Measurements from ENCODE around the gene KIAA2012. TPM values are rescaled to one million over a fixed set of nuclear protein-coding genes. Genes with fewer than 3 reads are reported as not detected.
"Not testable (repeated sequence)": the region's sequence is repeated elsewhere in the genome, so short reads cannot be mapped to it uniquely, and the experiment has no call there.

Gene KIAA2012
- total RNA-seq, 1 donor from 2014 or later: 1.3 TPM

DNA sequence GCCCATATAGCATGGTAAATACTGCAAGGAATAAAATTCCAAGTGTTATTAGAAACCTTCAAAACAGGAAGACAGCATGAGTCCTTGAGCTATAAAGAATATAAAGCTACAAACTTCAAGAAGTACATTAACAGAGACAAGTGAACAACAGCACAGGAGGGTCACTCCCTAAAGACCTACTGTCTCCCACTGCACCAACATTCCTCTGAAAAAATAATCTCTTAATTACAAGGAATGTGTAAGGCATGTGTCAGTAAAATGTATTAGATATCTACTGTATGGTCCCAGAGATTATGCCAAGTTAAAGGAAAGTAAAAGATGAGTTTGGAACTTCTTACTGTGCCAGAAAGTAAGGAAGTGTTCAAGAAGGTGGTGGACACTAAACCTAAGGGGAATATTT lies 135.5 kb downstream of the KIAA2012 start:
- Mint-ChIP-seq H3K27me3 (no peaks in the 10 kb centered on the region), H3K4me1 (ENCODE audit: unreplicated experiment) (no peaks in the 10 kb centered on the region), H3K36me3 (peaks cover 18% of the 10 kb centered on the region), H3K4me3 (no peak overlapping the region), H3K9me3 (no peaks in the 10 kb centered on the region), H3K27ac (no peak overlapping the region)
- TF ChIP-seq, protein P1, sequence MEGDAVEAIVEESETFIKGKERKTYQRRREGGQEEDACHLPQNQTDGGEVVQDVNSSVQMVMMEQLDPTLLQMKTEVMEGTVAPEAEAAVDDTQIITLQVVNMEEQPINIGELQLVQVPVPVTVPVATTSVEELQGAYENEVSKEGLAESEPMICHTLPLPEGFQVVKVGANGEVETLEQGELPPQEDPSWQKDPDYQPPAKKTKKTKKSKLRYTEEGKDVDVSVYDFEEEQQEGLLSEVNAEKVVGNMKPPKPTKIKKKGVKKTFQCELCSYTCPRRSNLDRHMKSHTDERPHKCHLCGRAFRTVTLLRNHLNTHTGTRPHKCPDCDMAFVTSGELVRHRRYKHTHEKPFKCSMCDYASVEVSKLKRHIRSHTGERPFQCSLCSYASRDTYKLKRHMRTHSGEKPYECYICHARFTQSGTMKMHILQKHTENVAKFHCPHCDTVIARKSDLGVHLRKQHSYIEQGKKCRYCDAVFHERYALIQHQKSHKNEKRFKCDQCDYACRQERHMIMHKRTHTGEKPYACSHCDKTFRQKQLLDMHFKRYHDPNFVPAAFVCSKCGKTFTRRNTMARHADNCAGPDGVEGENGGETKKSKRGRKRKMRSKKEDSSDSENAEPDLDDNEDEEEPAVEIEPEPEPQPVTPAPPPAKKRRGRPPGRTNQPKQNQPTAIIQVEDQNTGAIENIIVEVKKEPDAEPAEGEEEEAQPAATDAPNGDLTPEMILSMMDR (conservative IDR thresholded peaks at IDR 0.05): no peak
- DNase-seq (ENCODE audit: extremely low spot score, unreplicated experiment): no peak

DNA sequence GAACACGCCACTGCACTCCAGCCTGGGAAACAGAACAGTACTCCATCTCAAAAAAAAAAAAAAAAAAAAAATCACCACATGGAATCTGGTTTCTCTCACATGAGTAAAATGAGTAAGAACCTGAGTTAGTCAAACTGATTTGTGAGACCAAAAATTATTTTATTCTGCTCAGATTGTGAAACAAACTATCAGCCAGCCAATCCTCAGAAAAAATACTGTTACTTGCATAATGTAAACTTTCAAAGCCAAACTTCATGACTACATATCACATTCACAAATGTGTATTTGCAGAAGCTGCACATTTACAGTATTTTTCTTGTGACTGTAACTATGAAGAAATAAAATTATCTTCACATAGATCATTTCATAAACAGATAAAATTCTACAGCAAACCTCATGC lies 142.1 kb downstream of the KIAA2012 start:
- Mint-ChIP-seq H3K36me3 (peaks cover 21% of the 10 kb centered on the region), H3K27me3 (no peaks in the 10 kb centered on the region), H3K4me1 (ENCODE audit: unreplicated experiment) (no peaks in the 10 kb centered on the region), H3K9me3 (no peaks in the 10 kb centered on the region), H3K4me3 (no peak overlapping the region), H3K27ac (no peak overlapping the region)
- no peak for DNase-seq (ENCODE audit: extremely low spot score, unreplicated experiment)
- TF ChIP-seq, protein P1 (conservative IDR thresholded peaks at IDR 0.05): no peak

DNA sequence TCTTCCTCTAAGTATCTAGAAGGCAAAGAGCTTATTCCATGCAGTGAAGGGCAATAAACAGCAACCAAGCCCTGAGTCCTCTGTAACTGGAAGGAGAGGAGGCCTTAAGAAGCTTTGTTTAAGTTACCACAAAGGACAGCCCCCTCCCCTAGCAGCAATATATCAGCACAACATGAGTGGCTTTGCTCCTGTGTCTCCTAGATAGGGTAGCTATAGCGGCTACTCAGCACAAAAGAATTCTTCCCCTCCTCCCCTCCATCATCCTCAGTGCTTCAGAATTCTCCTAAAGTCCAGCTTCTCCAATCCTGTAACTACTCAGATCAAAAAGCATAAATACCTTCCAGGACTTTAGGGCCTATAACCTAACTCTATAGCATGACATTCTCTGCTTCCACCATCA lies 148.8 kb downstream of the KIAA2012 start:
- no peak overlapping the region for H3K27ac Mint-ChIP-seq
- no peak overlapping the region for H3K4me3 Mint-ChIP-seq

DNA sequence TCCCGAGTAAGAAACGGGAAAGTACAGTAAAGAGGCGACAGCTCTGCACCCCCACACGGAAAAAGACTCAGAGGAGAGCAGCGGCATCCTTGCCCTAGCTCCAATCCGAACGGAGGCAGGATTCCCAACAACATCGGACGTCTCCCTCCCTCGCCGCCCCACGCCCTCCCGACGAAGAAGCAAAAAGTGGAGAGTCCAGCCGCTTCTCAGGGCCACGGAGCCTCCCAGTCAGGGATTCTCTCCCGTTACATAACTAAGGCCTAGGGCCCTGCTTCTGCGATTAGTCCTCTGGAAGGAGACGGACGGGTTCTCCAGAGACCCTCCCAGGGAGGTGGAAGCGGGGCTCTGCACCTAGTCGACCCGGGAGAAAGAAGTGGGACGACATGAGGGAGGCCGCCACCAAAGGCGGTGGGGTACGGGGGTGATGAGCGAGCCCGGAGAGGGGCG lies 164.8 kb downstream of the KIAA2012 start:
- Mint-ChIP-seq H3K4me1 (ENCODE audit: unreplicated experiment) (peaks cover 21% of the 10 kb centered on the region), H3K36me3 (peaks cover 4% of the 10 kb centered on the region), H3K4me3 (peak overlapping the region; percentile 99), H3K9me3 (no peaks in the 10 kb centered on the region), H3K27ac (peak overlapping the region; percentile 97), H3K27me3 (peaks cover 8% of the 10 kb centered on the region)
- DNase-seq (ENCODE audit: extremely low spot score, unreplicated experiment): peak; percentile 71
- TF ChIP-seq, protein P1 (conservative IDR thresholded peaks at IDR 0.05): no peak

More for the DNA sequence above, 148.8 kb downstream of the KIAA2012 start:
- no peaks in the 10 kb centered on the region for H3K27me3 Mint-ChIP-seq
- TF ChIP-seq, protein P1 (conservative IDR thresholded peaks at IDR 0.05): no peak
- peaks cover 10% of the 10 kb centered on the region for H3K4me1 Mint-ChIP-seq (ENCODE audit: unreplicated experiment)
- peaks cover 42% of the 10 kb centered on the region for H3K36me3 Mint-ChIP-seq
- H3K9me3 Mint-ChIP-seq: no peaks in the 10 kb centered on the region
- no peak for DNase-seq (ENCODE audit: extremely low spot score, unreplicated experiment)

DNA sequence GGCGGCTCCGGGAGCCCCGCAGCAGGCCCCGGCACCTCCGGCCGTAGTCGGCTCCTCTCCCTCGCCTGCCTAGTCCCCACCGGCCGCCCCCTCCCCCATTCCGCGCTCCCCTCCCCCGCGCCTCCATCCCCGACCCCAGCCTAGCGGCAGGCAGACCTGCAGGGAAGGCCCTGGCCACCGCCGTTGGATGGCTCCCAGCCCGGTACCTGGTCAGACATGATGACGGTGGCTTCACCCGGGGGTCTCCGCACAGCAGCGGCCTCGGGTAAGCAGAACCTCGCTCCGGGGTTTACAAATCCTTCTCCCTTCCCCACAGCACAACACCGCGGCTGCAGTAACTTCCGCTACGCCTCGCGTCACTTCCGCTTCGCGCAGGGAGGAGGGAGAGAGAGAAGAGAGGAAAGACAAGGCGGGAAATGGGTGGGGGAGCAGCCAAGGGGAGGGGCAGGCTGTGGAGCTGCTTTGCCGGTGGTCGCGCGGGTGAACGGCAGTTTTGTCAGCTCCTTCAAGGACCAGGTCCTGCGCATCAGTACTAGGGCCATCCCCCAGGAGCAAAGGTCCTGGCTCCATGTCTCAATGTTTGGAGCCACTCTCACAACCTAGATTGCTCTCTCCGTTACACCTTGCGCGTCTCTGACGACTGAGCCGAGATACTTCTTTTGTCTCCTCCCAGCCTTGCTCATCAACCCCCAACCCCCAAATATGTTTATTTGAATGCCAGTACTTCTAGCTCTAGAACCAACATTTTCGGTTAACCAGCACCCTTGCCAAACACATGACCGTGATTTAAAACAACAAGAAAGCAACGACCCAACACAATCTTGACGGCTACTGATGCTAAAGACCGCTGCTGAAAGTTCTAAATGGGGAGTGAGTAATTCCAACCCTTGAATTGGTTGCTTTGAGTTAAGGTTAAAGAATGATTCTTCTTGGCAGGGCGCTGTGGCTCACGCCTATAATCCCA lies 165.5 kb downstream of the KIAA2012 start, which contains the start of gene SUMO1:
SUMO1 (minus strand) TSS at position 364 of the 964 bp plus-strand sequence; CDS start at position 218, 146 bp downstream.
- peak within 1 kb of the TSS; percentile 97 for H3K27ac Mint-ChIP-seq
- TF ChIP-seq, protein P1 (conservative IDR thresholded peaks at IDR 0.05): no peak
- H3K36me3 Mint-ChIP-seq: peaks cover 4% of the 10 kb centered on the region
- peak within 1 kb of the TSS; percentile 99 for H3K4me3 Mint-ChIP-seq
- peak; percentile 92 for DNase-seq (ENCODE audit: extremely low spot score, unreplicated experiment)
- H3K9me3 Mint-ChIP-seq: no peaks in the 10 kb centered on the region
- H3K27me3 Mint-ChIP-seq: peaks cover 8% of the 10 kb centered on the region
- H3K4me1 Mint-ChIP-seq (ENCODE audit: unreplicated experiment): peaks cover 21% of the 10 kb centered on the region

DNA sequence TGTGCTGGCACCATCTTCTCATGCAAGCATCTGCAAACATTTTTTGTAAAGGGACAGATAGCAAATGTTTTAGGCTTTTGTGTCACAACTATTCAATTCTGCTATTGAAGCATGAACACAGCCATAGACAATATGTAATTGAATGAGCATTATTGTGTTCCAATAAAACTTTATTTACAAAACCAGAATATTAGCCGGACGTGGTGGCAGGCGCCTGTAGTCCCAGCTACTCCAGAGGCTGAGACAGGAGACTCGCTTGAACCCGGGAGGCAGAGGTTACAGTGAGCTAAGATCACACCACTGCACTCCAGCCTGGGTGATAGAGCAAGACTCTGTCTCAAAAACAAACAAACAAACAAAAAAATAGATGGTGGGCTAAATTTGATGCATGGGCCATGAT lies 174.7 kb downstream of the KIAA2012 start:
- not testable (repeated sequence) for H3K4me3 Mint-ChIP-seq; DNase-seq (ENCODE audit: extremely low spot score, unreplicated experiment); H3K9me3 Mint-ChIP-seq; H3K4me1 Mint-ChIP-seq (ENCODE audit: unreplicated experiment); H3K27ac Mint-ChIP-seq; H3K36me3 Mint-ChIP-seq
- peaks cover 16% of the 10 kb centered on the region for H3K27me3 Mint-ChIP-seq
